ENCODE data around the gene AVL9. TPM values are rescaled to one million over a fixed set of nuclear protein-coding genes. Genes with fewer than 3 reads are reported as not detected.
"Not testable (repeated sequence)": the region's sequence is repeated elsewhere in the genome, so short reads cannot be mapped to it uniquely, and the experiment has no call there.

The AVL9 gene
- total and polyA plus RNA-seq, 2 donors (not counting 1 experiment from before 2014, with no cell fraction given) = 16.7 to 52.4 TPM

DNA sequence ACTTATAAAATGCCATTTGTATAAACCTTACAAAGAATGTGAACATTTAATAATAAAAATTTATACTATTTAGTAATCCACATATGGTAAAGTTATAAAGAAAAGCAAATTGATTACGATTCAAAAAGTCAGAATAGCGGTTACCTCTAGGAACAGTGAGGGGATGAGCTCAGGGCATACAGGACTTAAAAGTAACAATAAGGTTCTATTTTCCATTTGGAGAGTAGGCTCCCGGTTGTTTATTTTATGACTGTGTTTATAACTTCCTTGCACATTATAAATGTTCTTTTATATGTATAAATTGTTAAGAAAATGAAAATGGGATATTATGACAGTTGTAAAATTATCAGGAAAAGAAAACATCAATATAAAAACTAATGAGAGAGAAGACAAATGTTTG is 135.7 kb downstream of the AVL9 start:
- DNase-seq (ENCODE audit: low read depth in 2 of 2) = no peak

DNA sequence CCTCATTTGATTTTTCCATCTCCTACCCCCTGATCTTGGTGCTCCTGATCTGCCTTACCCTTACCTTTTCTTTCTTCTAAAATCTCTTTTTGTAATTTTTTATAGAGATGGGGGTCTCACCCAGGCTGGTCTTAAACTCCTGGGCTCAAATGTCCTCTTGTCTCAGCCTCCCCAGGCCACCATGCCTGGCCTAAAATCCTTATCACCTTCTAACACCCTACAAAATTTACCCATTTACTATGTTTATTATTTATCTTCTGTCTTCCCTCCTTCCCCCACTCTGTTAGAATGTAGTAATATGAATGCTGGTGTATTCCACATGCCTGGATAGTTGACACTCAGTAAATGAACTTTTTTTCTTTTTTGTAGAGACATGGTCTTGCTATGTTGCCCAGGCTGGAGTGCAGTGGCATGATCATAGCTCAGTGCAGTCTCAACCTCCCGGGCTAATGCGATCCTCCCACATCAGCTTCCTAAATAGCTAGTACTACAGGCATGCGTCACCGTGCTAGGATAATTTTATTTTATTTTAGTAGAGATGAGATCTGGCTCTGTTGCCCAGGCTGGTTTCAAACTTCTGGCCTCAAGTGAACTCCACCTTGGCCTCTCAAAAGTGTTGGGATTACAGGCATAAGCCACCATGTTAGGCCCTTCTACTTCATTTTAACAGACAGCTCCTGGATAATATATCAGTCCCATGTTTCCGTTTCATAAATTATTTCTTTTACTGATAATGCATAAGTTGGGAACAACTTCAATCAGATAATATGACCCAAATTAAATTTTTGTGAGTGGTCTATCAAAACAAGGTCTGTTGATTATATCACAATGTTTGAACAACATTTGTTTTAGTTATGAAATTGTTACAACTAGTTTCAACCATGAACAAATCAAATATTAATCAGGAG is 136.6 kb downstream of the AVL9 start:
- DNase-seq (ENCODE audit: low read depth in 2 of 2); H3K4me1 ChIP-seq (ENCODE audit: control insufficient read depth, extremely low read depth, insufficient read depth, low read length); H2AFZ ChIP-seq (ENCODE audit: low read length); H3K9me3 ChIP-seq (ENCODE audit: control insufficient read depth, insufficient read depth, low read depth, low read length); H3K36me3 ChIP-seq (ENCODE audit: control insufficient read depth, insufficient read depth, low read length); H3K4me2 ChIP-seq (ENCODE audit: extremely low read depth, insufficient read depth, low read length); H3K79me2 ChIP-seq (ENCODE audit: control insufficient read depth, insufficient read depth, low read length); H3K27ac ChIP-seq (ENCODE audit: insufficient read depth, low read length); H3K4me3 ChIP-seq (replicated peaks in 1 of 4; ENCODE audit: control extremely low read depth in 1 of 4, insufficient read depth in 1 of 4, low read depth in 3 of 4, low read length in 4 of 4); H3K27me3 ChIP-seq (ENCODE audit: control insufficient read depth, insufficient read depth, low read length); H3K9ac ChIP-seq (ENCODE audit: insufficient read depth, low read length); H4K20me1 ChIP-seq (ENCODE audit: control insufficient read depth, extremely low read depth, insufficient read depth, low read length): not testable (repeated sequence)

More for the DNA sequence above, 135.7 kb downstream of the AVL9 start:
- H3K4me2 ChIP-seq (ENCODE audit: extremely low read depth, insufficient read depth, low read length) = no peak overlapping the region
- no peak overlapping the region for H3K4me3 ChIP-seq (replicated peaks in 1 of 4; ENCODE audit: control extremely low read depth in 1 of 4, insufficient read depth in 1 of 4, low read depth in 3 of 4, low read length in 4 of 4)
- H3K4me1 ChIP-seq (ENCODE audit: control insufficient read depth, extremely low read depth, insufficient read depth, low read length) = no peaks in the 10 kb centered on the region
- no peaks in the 10 kb centered on the region for H3K9me3 ChIP-seq (ENCODE audit: control insufficient read depth, insufficient read depth, low read depth, low read length)
- no peaks in the 10 kb centered on the region for H3K36me3 ChIP-seq (ENCODE audit: control insufficient read depth, insufficient read depth, low read length)
- no peak overlapping the region for H3K9ac ChIP-seq (ENCODE audit: insufficient read depth, low read length)
- TF ChIP-seq EZH2 (IDR thresholded peaks at IDR 0.05; ENCODE audit: low read length, missing control alignments) = no peak
- TF ChIP-seq, protein P1, sequence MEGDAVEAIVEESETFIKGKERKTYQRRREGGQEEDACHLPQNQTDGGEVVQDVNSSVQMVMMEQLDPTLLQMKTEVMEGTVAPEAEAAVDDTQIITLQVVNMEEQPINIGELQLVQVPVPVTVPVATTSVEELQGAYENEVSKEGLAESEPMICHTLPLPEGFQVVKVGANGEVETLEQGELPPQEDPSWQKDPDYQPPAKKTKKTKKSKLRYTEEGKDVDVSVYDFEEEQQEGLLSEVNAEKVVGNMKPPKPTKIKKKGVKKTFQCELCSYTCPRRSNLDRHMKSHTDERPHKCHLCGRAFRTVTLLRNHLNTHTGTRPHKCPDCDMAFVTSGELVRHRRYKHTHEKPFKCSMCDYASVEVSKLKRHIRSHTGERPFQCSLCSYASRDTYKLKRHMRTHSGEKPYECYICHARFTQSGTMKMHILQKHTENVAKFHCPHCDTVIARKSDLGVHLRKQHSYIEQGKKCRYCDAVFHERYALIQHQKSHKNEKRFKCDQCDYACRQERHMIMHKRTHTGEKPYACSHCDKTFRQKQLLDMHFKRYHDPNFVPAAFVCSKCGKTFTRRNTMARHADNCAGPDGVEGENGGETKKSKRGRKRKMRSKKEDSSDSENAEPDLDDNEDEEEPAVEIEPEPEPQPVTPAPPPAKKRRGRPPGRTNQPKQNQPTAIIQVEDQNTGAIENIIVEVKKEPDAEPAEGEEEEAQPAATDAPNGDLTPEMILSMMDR (conservative IDR thresholded peaks at IDR 0.05 in 1 of 2, IDR thresholded peaks at IDR 0.05 in 1 of 2; ENCODE audit: low read depth in 1 of 2, low read length in 2 of 2) = no peak
- H2AFZ ChIP-seq (ENCODE audit: low read length) = no peak overlapping the region
- no peaks in the 10 kb centered on the region for H3K79me2 ChIP-seq (ENCODE audit: control insufficient read depth, insufficient read depth, low read length)
- H3K27ac ChIP-seq (ENCODE audit: insufficient read depth, low read length) = no peak overlapping the region
- no peaks in the 10 kb centered on the region for H4K20me1 ChIP-seq (ENCODE audit: control insufficient read depth, extremely low read depth, insufficient read depth, low read length)
- H3K27me3 ChIP-seq (ENCODE audit: control insufficient read depth, insufficient read depth, low read length) = no peaks in the 10 kb centered on the region

DNA sequence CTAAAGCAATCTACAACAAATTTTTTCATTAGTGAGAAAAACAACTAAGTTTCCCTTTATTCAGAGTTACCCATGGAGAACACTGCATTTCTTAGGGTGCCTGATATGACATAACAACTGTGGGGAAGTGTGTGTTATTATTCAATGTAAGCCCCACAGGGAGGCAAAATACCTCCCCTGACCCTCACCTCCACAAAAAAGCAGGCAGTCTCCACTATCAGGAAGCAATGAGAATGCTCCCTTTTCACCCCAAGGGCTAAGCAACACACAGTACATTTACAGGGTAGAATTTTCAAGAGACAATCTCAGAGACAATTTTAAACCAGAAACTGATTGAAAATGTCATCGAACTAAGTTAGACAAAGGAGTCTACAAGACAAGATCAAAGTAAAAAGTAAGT is 138.2 kb downstream of the AVL9 start:
- not testable (repeated sequence) for H3K9me3 ChIP-seq (ENCODE audit: control insufficient read depth, insufficient read depth, low read depth, low read length); H4K20me1 ChIP-seq (ENCODE audit: control insufficient read depth, extremely low read depth, insufficient read depth, low read length); H3K79me2 ChIP-seq (ENCODE audit: control insufficient read depth, insufficient read depth, low read length); H3K4me3 ChIP-seq (replicated peaks in 1 of 4; ENCODE audit: control extremely low read depth in 1 of 4, insufficient read depth in 1 of 4, low read depth in 3 of 4, low read length in 4 of 4); H3K9ac ChIP-seq (ENCODE audit: insufficient read depth, low read length); H3K4me2 ChIP-seq (ENCODE audit: extremely low read depth, insufficient read depth, low read length); H3K27ac ChIP-seq (ENCODE audit: insufficient read depth, low read length); H3K4me1 ChIP-seq (ENCODE audit: control insufficient read depth, extremely low read depth, insufficient read depth, low read length); H3K27me3 ChIP-seq (ENCODE audit: control insufficient read depth, insufficient read depth, low read length); H2AFZ ChIP-seq (ENCODE audit: low read length); H3K36me3 ChIP-seq (ENCODE audit: control insufficient read depth, insufficient read depth, low read length); DNase-seq (ENCODE audit: low read depth in 2 of 2)

DNA sequence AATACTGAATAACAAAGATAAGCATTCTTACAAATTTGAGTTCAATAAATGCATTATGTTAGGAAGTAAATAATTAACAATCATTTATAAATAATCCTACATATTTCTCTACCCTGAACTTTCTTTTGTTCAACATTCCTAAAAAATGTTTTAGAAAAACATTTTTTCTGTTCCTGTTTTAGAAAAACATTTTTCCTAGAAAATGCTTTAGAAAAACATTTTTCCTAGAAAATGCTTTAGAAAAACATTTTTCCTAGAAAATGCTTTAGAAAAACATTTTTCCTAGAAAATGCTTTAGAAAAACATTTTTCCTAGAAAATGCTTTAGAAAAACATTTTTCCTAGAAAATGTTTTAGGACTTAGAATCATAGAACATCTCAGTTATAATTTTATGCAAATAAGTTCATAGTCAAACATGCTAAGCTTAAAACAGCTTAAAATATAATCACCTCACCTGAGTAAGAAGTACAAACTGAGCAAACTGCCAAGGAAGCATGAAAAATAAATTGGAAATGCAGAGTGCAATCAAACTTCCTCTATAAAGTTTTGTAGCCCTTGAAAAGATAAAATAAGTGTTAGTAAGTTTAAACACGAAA is 139.6 kb downstream of the AVL9 start:
- not testable (repeated sequence) for H2AFZ ChIP-seq (ENCODE audit: low read length); H3K36me3 ChIP-seq (ENCODE audit: control insufficient read depth, insufficient read depth, low read length); H3K4me3 ChIP-seq (replicated peaks in 1 of 4; ENCODE audit: control extremely low read depth in 1 of 4, insufficient read depth in 1 of 4, low read depth in 3 of 4, low read length in 4 of 4); H3K9ac ChIP-seq (ENCODE audit: insufficient read depth, low read length); H3K4me1 ChIP-seq (ENCODE audit: control insufficient read depth, extremely low read depth, insufficient read depth, low read length); H3K79me2 ChIP-seq (ENCODE audit: control insufficient read depth, insufficient read depth, low read length); H3K27me3 ChIP-seq (ENCODE audit: control insufficient read depth, insufficient read depth, low read length); H3K4me2 ChIP-seq (ENCODE audit: extremely low read depth, insufficient read depth, low read length); DNase-seq (ENCODE audit: low read depth in 2 of 2); H3K27ac ChIP-seq (ENCODE audit: insufficient read depth, low read length); H4K20me1 ChIP-seq (ENCODE audit: control insufficient read depth, extremely low read depth, insufficient read depth, low read length); H3K9me3 ChIP-seq (ENCODE audit: control insufficient read depth, insufficient read depth, low read depth, low read length)

DNA sequence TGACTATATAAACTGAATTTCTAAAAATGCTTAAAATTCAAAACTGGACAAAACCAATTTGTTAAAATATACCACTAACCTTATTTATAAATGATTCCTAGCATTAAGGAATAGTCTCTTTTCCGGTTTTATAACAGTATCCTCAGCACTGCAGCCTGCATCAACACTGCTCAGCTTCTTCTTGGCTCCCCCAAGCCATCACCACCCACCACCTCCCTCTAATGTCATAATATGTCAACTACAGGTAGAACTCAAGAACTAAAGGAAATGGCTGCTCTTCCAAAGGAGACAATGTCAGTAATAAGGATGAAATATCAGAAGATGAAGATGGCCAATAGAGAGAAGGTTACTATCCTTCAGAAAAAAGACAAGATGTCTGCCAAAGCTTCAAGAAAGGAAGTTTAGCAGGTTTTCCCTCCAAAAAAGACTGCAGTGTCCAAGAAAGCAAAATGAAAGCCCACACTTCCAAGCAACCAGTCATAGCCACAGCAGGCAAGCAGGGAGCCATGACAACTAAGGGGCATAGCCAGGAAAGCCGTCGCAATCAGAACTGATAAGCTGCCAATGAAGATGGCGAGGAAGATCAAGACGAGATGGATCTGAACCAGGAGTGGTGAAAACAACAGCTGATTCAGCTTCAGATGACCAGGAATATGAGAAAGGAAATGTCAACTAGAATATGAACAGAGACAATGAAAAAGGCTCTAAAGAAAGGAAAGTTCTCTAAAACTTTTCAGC is 141.6 kb downstream of the AVL9 start:
- not testable (repeated sequence) for H3K4me2 ChIP-seq (ENCODE audit: extremely low read depth, insufficient read depth, low read length); H3K4me3 ChIP-seq (replicated peaks in 1 of 4; ENCODE audit: control extremely low read depth in 1 of 4, insufficient read depth in 1 of 4, low read depth in 3 of 4, low read length in 4 of 4); H3K9ac ChIP-seq (ENCODE audit: insufficient read depth, low read length); H3K27me3 ChIP-seq (ENCODE audit: control insufficient read depth, insufficient read depth, low read length); H3K36me3 ChIP-seq (ENCODE audit: control insufficient read depth, insufficient read depth, low read length); H3K79me2 ChIP-seq (ENCODE audit: control insufficient read depth, insufficient read depth, low read length); H3K4me1 ChIP-seq (ENCODE audit: control insufficient read depth, extremely low read depth, insufficient read depth, low read length); H3K27ac ChIP-seq (ENCODE audit: insufficient read depth, low read length); H2AFZ ChIP-seq (ENCODE audit: low read length); DNase-seq (ENCODE audit: low read depth in 2 of 2); H3K9me3 ChIP-seq (ENCODE audit: control insufficient read depth, insufficient read depth, low read depth, low read length); H4K20me1 ChIP-seq (ENCODE audit: control insufficient read depth, extremely low read depth, insufficient read depth, low read length)

Data from fibroblast of lung (primary cell).